IMR-90 (cell line): ENCODE results near the gene SLC29A3. TPM values are rescaled to one million over a fixed set of nuclear protein-coding genes. Genes with fewer than 3 reads are reported as not detected.

Source experiments
- ATAC-seq: fragments of 200-7000 bp; cut with Tn5 transposase; 2 replicates; pipeline ENCODE4 v1.9.1; 2020; ENCODE audit warnings: low read depth, mild to moderate bottlenecking, moderate library complexity
- BruUV-seq: library from RNA; stranded (reverse); fragments of 400-500 nt; replicated peaks from 2 replicates; lab custom pipeline; 2021; lab: Mats Ljungman, UMichigan
- CTCF ChIA-PET: fragments of 300-600 bp; formaldehyde crosslinking; extraction: SDS; loops from one replicate; lab custom pipeline; 2021; ENCODE audit warnings: antibody characterized with exemption; lab: Yijun Ruan, JAX
- POLR2A ChIA-PET: fragments of 300-600 bp; sonication (Branson Sonifier 250); formaldehyde crosslinking; loops from one replicate; lab custom pipeline; 2022; ENCODE audit warnings: antibody characterized with exemption; ENCODE audit not compliant: unreplicated experiment; lab: Charles Lee
- DNase-seq: peaks from one replicate; pipeline ENCODE4 v3.0.0; 2013
- H2AFZ ChIP-seq: replicated peaks from 2 replicates; pipeline ENCODE3; 2013; ENCODE audit warnings: low read length, mild to moderate bottlenecking; ENCODE audit not compliant: poor library complexity
- H2AK5ac ChIP-seq: 2 replicates; pipeline ENCODE4 v1.6.1; 2013; ENCODE audit warnings: low read depth, low read length, inconsistent platforms
- H2AK9ac ChIP-seq: replicated peaks from 2 replicates; pipeline ENCODE3; 2013; ENCODE audit warnings: mild to moderate bottlenecking, low read depth, low read length, moderate library complexity; ENCODE audit not compliant: poor library complexity
- H2BK120ac ChIP-seq: 2 replicates; pipeline ENCODE4 v1.6.1; 2013; ENCODE audit warnings: low read depth, low read length, inconsistent platforms
- H2BK15ac ChIP-seq: 3 replicates; pipeline ENCODE4 v1.6.1; 2013; ENCODE audit warnings: low read depth, low read length, inconsistent platforms
- H2BK20ac ChIP-seq: 2 replicates; pipeline ENCODE4 v1.6.1; 2013; ENCODE audit warnings: low read depth, mild to moderate bottlenecking, inconsistent platforms, low read length, moderate library complexity
- H2BK5ac ChIP-seq: 2 replicates; pipeline ENCODE4 v1.6.1; 2013; ENCODE audit warnings: mild to moderate bottlenecking, low read depth, low read length, inconsistent platforms; ENCODE audit not compliant: poor library complexity, severe bottlenecking
- H3K14ac ChIP-seq: replicated peaks from 2 replicates; pipeline ENCODE4 v1.6.1; 2013; ENCODE audit warnings: low read depth, low read length, inconsistent platforms
- H3K18ac ChIP-seq: 2 replicates; pipeline ENCODE4 v1.6.1; 2013; ENCODE audit warnings: low read depth, low read length, control low read depth
- H3K23ac ChIP-seq: 2 replicates; pipeline ENCODE4 v1.6.1; 2013; ENCODE audit warnings: low read depth, low read length, inconsistent platforms
- H3K27ac ChIP-seq: 2 replicates; pipeline ENCODE4 v1.5.1; 2013; ENCODE audit warnings: mild to moderate bottlenecking, control low read depth, low read length; ENCODE audit not compliant: insufficient read depth
- H3K27me3 ChIP-seq: 2 replicates; pipeline ENCODE4 v1.6.1; 2013; ENCODE audit warnings: low read length; ENCODE audit not compliant: control insufficient read depth, insufficient read depth
- H3K36me3 ChIP-seq: 2 replicates; pipeline ENCODE4 v1.6.1; 2013; ENCODE audit warnings: low read length, mixed read lengths; ENCODE audit not compliant: control insufficient read depth, insufficient read depth
- H3K4ac ChIP-seq: 2 replicates; pipeline ENCODE4 v1.6.1; 2013; ENCODE audit warnings: low read depth, low read length, inconsistent platforms
- H3K4me1 ChIP-seq: 2 replicates; pipeline ENCODE4 v1.6.1; 2013; ENCODE audit warnings: low read length, mixed read lengths; ENCODE audit not compliant: control insufficient read depth, insufficient read depth
- H3K4me2 ChIP-seq: 2 replicates; pipeline ENCODE4 v1.6.1; 2013; ENCODE audit warnings: low read depth, mild to moderate bottlenecking, control low read depth, low read length, moderate library complexity
- H3K4me3 ChIP-seq: 2 replicates; pipeline ENCODE4 v1.5.1; 2013; ENCODE audit warnings: low read depth, mild to moderate bottlenecking, control low read depth, low read length, moderate library complexity; ENCODE audit not compliant: insufficient read depth
- H3K56ac ChIP-seq: 2 replicates; pipeline ENCODE4 v1.6.1; 2013; ENCODE audit warnings: low read length, inconsistent platforms; ENCODE audit not compliant: insufficient read depth; ENCODE audit errors: extremely low read depth
- H3K79me1 ChIP-seq, 2 experiments: 2 replicates each; pipeline ENCODE4 v1.6.1; 2013; ENCODE audit warnings: low read length in 2 of 2, inconsistent platforms in 1 of 2, low read depth in 1 of 2
- H3K9ac ChIP-seq: 2 replicates; pipeline ENCODE4 v1.6.1; 2013; ENCODE audit warnings: low read depth, low read length, control low read depth
- H3K9me1 ChIP-seq: 2 replicates; pipeline ENCODE4 v1.6.1; 2013; ENCODE audit warnings: low read length, inconsistent platforms; ENCODE audit not compliant: insufficient read depth
- H3K9me3 ChIP-seq: 2 replicates; pipeline ENCODE4 v1.6.1; 2013; ENCODE audit warnings: low read length; ENCODE audit not compliant: control insufficient read depth, insufficient read depth
- H4K20me1 ChIP-seq: 2 replicates; pipeline ENCODE4 v1.6.1; 2013; ENCODE audit warnings: low read length, inconsistent platforms; ENCODE audit not compliant: insufficient read depth
- H4K5ac ChIP-seq: 2 replicates; pipeline ENCODE4 v1.6.1; 2013; ENCODE audit warnings: mild to moderate bottlenecking, low read depth, low read length, control low read depth
- H4K8ac ChIP-seq, 2 experiments: 2 replicates each; pipeline ENCODE4 v1.6.1; 2013; ENCODE audit warnings: low read depth in 2 of 2, low read length in 2 of 2, control low read depth in 1 of 2, inconsistent platforms in 1 of 2
- H4K91ac ChIP-seq: 2 replicates; pipeline ENCODE4 v1.6.1; 2013; ENCODE audit warnings: low read depth, low read length, inconsistent platforms; ENCODE audit not compliant: insufficient read depth
- BHLHE40 ChIP-seq: fragments of 150-350 bp; IDR thresholded peaks from 2 replicates; pipeline ENCODE4 v1.6.1; 2016; ENCODE audit warnings: mild to moderate bottlenecking, low read depth, low read length
- CEBPB ChIP-seq: IDR thresholded peaks from 2 replicates; pipeline ENCODE4 v1.6.1; 2012; ENCODE audit warnings: low read depth, low read length, improper control_type of control experiment
- CHD1 ChIP-seq: IDR thresholded peaks from 2 replicates; pipeline ENCODE4 v1.6.1; 2012; ENCODE audit warnings: low read depth, low read length, improper control_type of control experiment
- CTCF ChIP-seq: conservative IDR thresholded peaks from 2 replicates; pipeline ENCODE4 v1.5.1; 2012; ENCODE audit warnings: mild to moderate bottlenecking, low read depth, low read length, improper control_type of control experiment
- FOS ChIP-seq: fragments of 150-350 bp; IDR thresholded peaks from 2 replicates; pipeline ENCODE4 v1.6.1; 2016; ENCODE audit warnings: low read depth, low read length
- MAFK ChIP-seq: IDR thresholded peaks from 2 replicates; pipeline ENCODE4 v1.6.1; 2012; ENCODE audit warnings: low read depth, low read length, improper control_type of control experiment
- MAZ ChIP-seq: IDR thresholded peaks from 2 replicates; pipeline ENCODE4 v1.6.1; 2012; ENCODE audit warnings: low read depth, mild to moderate bottlenecking, low read length, improper control_type of control experiment, moderate library complexity, borderline replicate concordance
- MXI1 ChIP-seq: IDR thresholded peaks from 2 replicates; pipeline ENCODE4 v1.6.1; 2012; ENCODE audit warnings: low read depth, mild to moderate bottlenecking, low read length, moderate library complexity, borderline replicate concordance
- NFE2L2 ChIP-seq: fragments of 150-350 bp; IDR thresholded peaks from 2 replicates; pipeline ENCODE4 v1.6.1; 2016; ENCODE audit warnings: low read depth, mild to moderate bottlenecking, low read length
- POLR2A ChIP-seq: IDR thresholded peaks from 2 replicates; pipeline ENCODE4 v1.6.1; 2012; ENCODE audit warnings: mild to moderate bottlenecking, low read depth, low read length
- RAD21 ChIP-seq: IDR thresholded peaks from 2 replicates; pipeline ENCODE4 v1.6.1; 2012; ENCODE audit warnings: low read length, improper control_type of control experiment
- RCOR1 ChIP-seq: IDR thresholded peaks from 2 replicates; pipeline ENCODE4 v1.6.1; 2012; ENCODE audit warnings: mild to moderate bottlenecking, low read length, improper control_type of control experiment; ENCODE audit not compliant: insufficient replicate concordance
- RFX5 ChIP-seq: IDR thresholded peaks from 2 replicates; pipeline ENCODE4 v1.8.0; 2012; ENCODE audit warnings: low read depth, mild to moderate bottlenecking, low read length, moderate library complexity
- SMC3 ChIP-seq: fragments of 150-350 bp; IDR thresholded peaks from 2 replicates; pipeline ENCODE4 v1.6.1; 2016; ENCODE audit warnings: low read depth, mild to moderate bottlenecking, antibody characterized with exemption, low read length, moderate library complexity
- WGBS, 2 experiments: methylation state at CpG; one replicate each; pipeline versions ENCODE4 v1.1.5 to v1.1.7; 2013; ENCODE audit warnings: missing lambda C conversion rate in 2 of 2; ENCODE audit not compliant: insufficient read length in 1 of 2; ENCODE audit errors: extremely low coverage in 2 of 2; 5-methylcytosine and 5-hydroxymethylcytosine counted together
- dilution Hi-C: fragments of 300-500 bp; cut with HindIII; formaldehyde crosslinking; loops from one replicate; pipeline ENCODE4 v1.14.3; 2018; ENCODE audit warnings: low sequenced_read_pairs; ENCODE audit not compliant: unreplicated experiment
- in situ Hi-C: fragments of 300-500 bp; cut with MboI; formaldehyde crosslinking; loops from 3 replicates; pipeline ENCODE4 v1.14.3; 2019; ENCODE audit warnings: low sequenced_read_pairs, inconsistent platforms, mixed read lengths
- intact Hi-C: fragments of 100-400 bp; cut with micrococcal nuclease; formaldehyde crosslinking; loops from 2 replicates; pipeline ENCODE4 v1.10.0; 2022
- polyA plus RNA-seq, 3 experiments: library from polyadenylated mRNA; depleted of rRNA; stranded (reverse); fragments of >200 nt; gene quantifications; 2 replicates each; pipeline ENCODE4 v1.2.3, GENCODE V29; 2012; ENCODE audit warnings: low replicate concordance in 1 of 3
- total RNA-seq: library from RNA; depleted of rRNA; stranded (reverse); fragments of >200 nt; gene quantifications from 2 replicates; pipeline ENCODE4 v1.2.3, GENCODE V29; 2012
- TF ChIP-seq, protein P1 (sequence below): fragments of 150-350 bp; IDR thresholded peaks from 2 replicates; pipeline ENCODE4 v1.6.1; 2016; ENCODE audit warnings: low read depth, mild to moderate bottlenecking, low read length, moderate library complexity, borderline replicate concordance
- TF ChIP-seq, protein P2 (sequence below): fragments of 150-350 bp; IDR thresholded peaks from 2 replicates; pipeline ENCODE4 v1.6.1; 2017; ENCODE audit warnings: mild to moderate bottlenecking, antibody characterized with exemption, low read length, low read depth

The SLC29A3 gene
- total and polyA plus RNA-seq, 2 of the 4 experiments (the other 2 are of a cell fraction), result 0.72 to 3.0 TPM

DNA sequence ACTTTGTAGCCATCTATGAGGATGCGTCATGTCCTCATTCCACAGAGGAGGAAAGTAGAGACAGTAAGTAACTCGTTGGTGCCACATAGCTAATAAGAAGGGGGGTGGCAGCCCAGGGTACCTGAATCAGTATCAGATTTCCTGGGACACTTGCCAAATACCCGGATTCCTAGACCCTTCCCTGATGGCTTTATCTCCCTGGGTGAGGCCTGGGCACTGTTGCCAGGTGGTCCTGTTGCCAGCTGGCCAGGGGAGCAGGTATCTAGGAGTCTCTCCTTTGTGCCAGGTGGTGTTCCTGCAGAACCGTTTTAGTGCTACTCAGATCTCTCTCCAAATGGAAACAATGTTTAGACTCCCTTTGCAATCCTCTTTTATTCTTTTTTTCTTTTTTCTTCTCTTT, 12.7 kb downstream of the SLC29A3 start:
- POLR2A ChIA-PET, result no interaction called here
- Histone ChIP-seq H3K36me3 (no peaks in the 10 kb centered on the region), H4K5ac (no peak overlapping the region), H4K20me1 (no peaks in the 10 kb centered on the region), H4K91ac (no peak overlapping the region), H3K4me2 (no peak overlapping the region), H3K4me3 (no peak overlapping the region), H3K4ac (no peak overlapping the region), H3K56ac (no peak overlapping the region), H3K79me1 (no peaks in the 10 kb centered on the region), H2BK120ac (no peak overlapping the region), H2AFZ (no peak overlapping the region), H3K9ac (no peak overlapping the region), H2BK20ac (no peak overlapping the region), H2BK15ac (no peak overlapping the region), H2BK5ac (no peak overlapping the region), H3K9me3 (no peaks in the 10 kb centered on the region), H3K14ac (no peak overlapping the region), H2AK9ac (no peak overlapping the region), H3K4me1 (no peaks in the 10 kb centered on the region; the same call in 1 of the 2 replicates), H4K8ac (no peak overlapping the region), H2AK5ac (no peak overlapping the region), H3K23ac (no peak overlapping the region), H3K27ac (no peak overlapping the region), H3K27me3 (no peaks in the 10 kb centered on the region; the same call in 1 of the 2 replicates), H3K18ac (no peak overlapping the region), H3K9me1 (no peaks in the 10 kb centered on the region)
- WGBS, 2 experiments, result no CpG with 5 or more reads among the region's 4 CpGs
- CTCF ChIA-PET, result interaction anchor here (2.2 kb wide), 1 partner anchor 13 kb away, joined by 8 read pairs; the partner anchor contains the start of gene SLC29A3
- BruUV-seq, result no TSS peak
- ATAC-seq, result no peak
- DNase-seq, result no peak
- dilution Hi-C loops (no loop called here), in situ Hi-C loops (no loop called here), intact Hi-C loops (no loop called here)
- TF ChIP-seq, protein P1, sequence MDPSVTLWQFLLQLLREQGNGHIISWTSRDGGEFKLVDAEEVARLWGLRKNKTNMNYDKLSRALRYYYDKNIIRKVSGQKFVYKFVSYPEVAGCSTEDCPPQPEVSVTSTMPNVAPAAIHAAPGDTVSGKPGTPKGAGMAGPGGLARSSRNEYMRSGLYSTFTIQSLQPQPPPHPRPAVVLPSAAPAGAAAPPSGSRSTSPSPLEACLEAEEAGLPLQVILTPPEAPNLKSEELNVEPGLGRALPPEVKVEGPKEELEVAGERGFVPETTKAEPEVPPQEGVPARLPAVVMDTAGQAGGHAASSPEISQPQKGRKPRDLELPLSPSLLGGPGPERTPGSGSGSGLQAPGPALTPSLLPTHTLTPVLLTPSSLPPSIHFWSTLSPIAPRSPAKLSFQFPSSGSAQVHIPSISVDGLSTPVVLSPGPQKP, result no peak
- no peak for TF ChIP-seq RAD21
- TF ChIP-seq BHLHE40, result no peak
- TF ChIP-seq CEBPB, result no peak
- no peak for TF ChIP-seq CTCF
- TF ChIP-seq CHD1, result no peak
- no peak for TF ChIP-seq POLR2A
- TF ChIP-seq MXI1, result no peak
- TF ChIP-seq RCOR1, result no peak
- TF ChIP-seq RFX5, result no peak
- TF ChIP-seq SMC3, result no peak
- TF ChIP-seq MAZ, result no peak
- TF ChIP-seq NFE2L2, result no peak
- no peak for TF ChIP-seq FOS
- TF ChIP-seq, protein P2, sequence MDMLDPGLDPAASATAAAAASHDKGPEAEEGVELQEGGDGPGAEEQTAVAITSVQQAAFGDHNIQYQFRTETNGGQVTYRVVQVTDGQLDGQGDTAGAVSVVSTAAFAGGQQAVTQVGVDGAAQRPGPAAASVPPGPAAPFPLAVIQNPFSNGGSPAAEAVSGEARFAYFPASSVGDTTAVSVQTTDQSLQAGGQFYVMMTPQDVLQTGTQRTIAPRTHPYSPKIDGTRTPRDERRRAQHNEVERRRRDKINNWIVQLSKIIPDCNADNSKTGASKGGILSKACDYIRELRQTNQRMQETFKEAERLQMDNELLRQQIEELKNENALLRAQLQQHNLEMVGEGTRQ, result no peak
- no peak for TF ChIP-seq MAFK
